22Rv1 (cell line): ENCODE data around the gene PRODH2.

Experiments used
- ZFX ChIP-seq: fragments of 450-650 bp; IDR thresholded peaks from 2 replicates; pipeline ENCODE4 v1.6.1; 2017; ENCODE audit warnings: antibody characterized with exemption, borderline replicate concordance
- TF ChIP-seq, protein P1 (sequence below): fragments of 450-650 bp; IDR thresholded peaks from 2 replicates; pipeline ENCODE4 v1.5.1; 2017; ENCODE audit warnings: mild to moderate bottlenecking

DNA sequence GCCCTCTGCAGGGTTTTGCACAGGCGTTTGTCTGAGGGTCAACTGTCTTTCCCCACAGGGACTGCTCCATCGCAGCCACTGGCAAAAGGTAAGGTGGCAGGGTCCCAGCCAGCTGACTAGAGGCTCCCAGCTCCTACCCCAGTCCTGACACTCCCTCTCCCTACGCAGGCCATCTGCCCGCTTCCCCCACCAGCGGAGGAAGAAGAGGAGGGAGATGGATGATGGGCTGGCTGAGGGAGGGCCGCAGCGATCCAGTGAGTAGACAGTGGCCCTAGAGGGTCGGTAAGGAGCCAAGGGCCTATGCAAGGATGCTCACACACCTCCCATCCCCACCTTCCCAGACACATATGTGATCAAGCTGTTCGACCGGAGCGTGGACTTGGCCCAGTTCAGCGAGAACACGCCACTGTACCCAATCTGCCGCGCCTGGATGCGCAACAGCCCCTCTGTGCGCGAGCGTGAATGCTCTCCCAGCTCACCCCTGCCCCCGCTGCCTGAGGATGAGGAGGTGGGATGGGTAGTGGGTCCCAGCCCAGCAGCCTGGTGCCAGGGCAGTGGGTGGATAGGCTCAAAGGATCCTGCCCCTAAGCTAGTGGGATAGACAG is 59.8 kb downstream of the PRODH2 start:
- TF ChIP-seq, protein P1, sequence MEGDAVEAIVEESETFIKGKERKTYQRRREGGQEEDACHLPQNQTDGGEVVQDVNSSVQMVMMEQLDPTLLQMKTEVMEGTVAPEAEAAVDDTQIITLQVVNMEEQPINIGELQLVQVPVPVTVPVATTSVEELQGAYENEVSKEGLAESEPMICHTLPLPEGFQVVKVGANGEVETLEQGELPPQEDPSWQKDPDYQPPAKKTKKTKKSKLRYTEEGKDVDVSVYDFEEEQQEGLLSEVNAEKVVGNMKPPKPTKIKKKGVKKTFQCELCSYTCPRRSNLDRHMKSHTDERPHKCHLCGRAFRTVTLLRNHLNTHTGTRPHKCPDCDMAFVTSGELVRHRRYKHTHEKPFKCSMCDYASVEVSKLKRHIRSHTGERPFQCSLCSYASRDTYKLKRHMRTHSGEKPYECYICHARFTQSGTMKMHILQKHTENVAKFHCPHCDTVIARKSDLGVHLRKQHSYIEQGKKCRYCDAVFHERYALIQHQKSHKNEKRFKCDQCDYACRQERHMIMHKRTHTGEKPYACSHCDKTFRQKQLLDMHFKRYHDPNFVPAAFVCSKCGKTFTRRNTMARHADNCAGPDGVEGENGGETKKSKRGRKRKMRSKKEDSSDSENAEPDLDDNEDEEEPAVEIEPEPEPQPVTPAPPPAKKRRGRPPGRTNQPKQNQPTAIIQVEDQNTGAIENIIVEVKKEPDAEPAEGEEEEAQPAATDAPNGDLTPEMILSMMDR: no peak
- TF ChIP-seq ZFX: no peak
